GM12865 (cell line): ENCODE results near the gene RAC3.

Source experiments
- DNase-seq: peaks from one replicate; pipeline ENCODE4 v3.0.0; 2010; ENCODE audit warnings: low read depth
- H3K4me3 ChIP-seq: 2 replicates; pipeline ENCODE4 v1.5.1; 2011; ENCODE audit warnings: mild to moderate bottlenecking, low read depth, low read length, control low read depth
- CTCF ChIP-seq: IDR thresholded peaks from 2 replicates; pipeline ENCODE4 v1.5.1; 2011; ENCODE audit warnings: low read length, control low read depth, low read depth, inconsistent platforms; ENCODE audit not compliant: insufficient read depth; ENCODE audit errors: missing control alignments

RAC3 gene

GRCh38 chr17:81995463-81996231 lies 35.8 kb upstream of the RAC3 start:
- DNase-seq: no peak
- H3K4me3 ChIP-seq: no peak overlapping the region
- TF ChIP-seq CTCF: no peak

- TF ChIP-seq CTCF: no peak
- DNase-seq: no peak
- H3K4me3 ChIP-seq: no peak overlapping the region
These were observed 35.2 kb upstream of the RAC3 start for GRCh38 chr17:81996232-81996756.

DNA sequence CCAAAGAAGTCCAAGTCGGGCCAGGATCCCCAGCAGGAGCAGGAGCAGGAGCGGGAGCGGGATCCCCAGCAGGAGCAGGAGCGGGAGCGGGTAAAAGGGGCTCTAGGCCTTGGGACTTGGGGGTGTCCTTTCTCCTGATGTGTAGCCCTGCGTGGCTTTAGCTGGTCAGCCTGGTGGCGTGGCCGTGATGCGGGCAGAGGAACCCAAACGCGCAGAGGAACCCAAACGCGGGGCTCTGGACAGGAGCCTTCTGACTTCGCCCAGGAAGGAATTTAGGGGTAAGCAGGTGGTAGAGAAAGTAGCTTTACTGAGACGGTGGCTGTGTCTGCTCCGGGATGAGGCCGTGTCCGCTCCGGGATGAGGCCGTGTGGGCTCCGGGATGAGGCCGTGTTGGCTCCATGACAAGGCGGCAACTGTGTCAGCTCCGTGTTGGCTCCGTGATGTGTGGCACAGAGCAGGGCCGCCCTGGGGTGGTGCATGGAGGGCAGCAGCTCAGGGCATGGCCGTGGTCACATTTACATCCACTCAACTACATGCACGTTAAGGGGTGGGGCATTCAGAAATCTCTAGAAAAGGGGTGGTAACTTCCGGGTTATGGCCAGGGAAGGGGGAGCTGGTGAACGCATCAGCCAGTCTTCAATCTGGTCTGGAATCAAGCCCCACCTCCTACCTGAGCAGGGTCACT lies 34.6 kb upstream of the RAC3 start:
- no peak for DNase-seq
- TF ChIP-seq CTCF: no peak
- H3K4me3 ChIP-seq: no peak overlapping the region

DNA sequence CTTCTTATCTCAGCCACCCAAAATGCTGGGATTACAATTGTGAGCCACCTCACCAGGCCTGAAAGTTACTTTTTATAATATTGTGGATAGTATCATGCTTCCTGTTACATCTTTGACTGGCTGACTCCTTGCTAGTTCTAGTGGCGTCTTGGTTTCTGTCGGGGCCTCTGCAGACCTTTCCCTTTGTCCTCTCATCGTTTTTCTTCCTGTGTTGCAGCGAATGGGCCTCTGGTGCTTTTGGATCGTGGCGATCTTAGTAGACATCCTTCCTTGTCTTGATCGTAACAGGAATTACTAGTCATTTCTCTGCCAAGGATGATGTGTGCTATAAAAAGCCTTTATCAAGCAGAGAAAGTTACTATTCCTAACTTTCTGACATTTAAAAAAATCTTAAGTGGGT lies 33.3 kb upstream of the RAC3 start:
- DNase-seq: no peak
- TF ChIP-seq CTCF: no peak
- H3K4me3 ChIP-seq: no peak overlapping the region

- no peak for DNase-seq
- TF ChIP-seq CTCF: no peak
- no peak overlapping the region for H3K4me3 ChIP-seq
These were observed 32.6 kb upstream of the RAC3 start for GRCh38 chr17:81998691-81999438.

GRCh38 chr17:81999587-81999975 lies 31.9 kb upstream of the RAC3 start:
- no peak for DNase-seq
- no peak for TF ChIP-seq CTCF
- H3K4me3 ChIP-seq: no peak overlapping the region
